PFSK-1 (cell line): ENCODE results near the gene PRKN.

ENCODE experiments used
- POLR2AphosphoS5 ChIP-seq: IDR thresholded peaks from 2 replicates; pipeline ENCODE4 v1.6.1; 2012; ENCODE audit warnings: low read depth, mild to moderate bottlenecking, control low read depth, low read length, moderate library complexity
- REST ChIP-seq, 2 experiments: IDR thresholded peaks; 2 replicates each; pipeline versions ENCODE4 v1.6.1 to v1.8.0; 2011 to 2012; ENCODE audit warnings: low read depth in 2 of 2, low read length in 2 of 2, control low read depth in 1 of 2, inconsistent platforms in 1 of 2, mild to moderate bottlenecking in 1 of 2, moderate library complexity in 1 of 2; ENCODE audit not compliant: insufficient read depth in 1 of 2
- TAF1 ChIP-seq: IDR thresholded peaks from 2 replicates; pipeline ENCODE4 v1.6.1; 2012; ENCODE audit warnings: low read length, control low read depth, borderline replicate concordance; ENCODE audit not compliant: insufficient read depth

GRCh38 chr6:162631546-162631945, 96.0 kb downstream of the PRKN start:
- TF ChIP-seq TAF1 = no peak
- no peak for TF ChIP-seq REST (IDR thresholded peaks at IDR 0.05; ENCODE audit: insufficient read depth in 1 of 2, low read depth in 2 of 2, low read length in 2 of 2)
- no peak for TF ChIP-seq POLR2AphosphoS5
